ACC112 (cell line): ENCODE data around the gene AQP10.
"Not testable (repeated sequence)": the region's sequence is repeated elsewhere in the genome, so short reads cannot be mapped to it uniquely, and the experiment has no call there.

Source experiments
- H2AFZ ChIP-seq: fragments of 200-600 bp; sonication (generic); one replicate; pipeline ENCODE4 v1.6.0; 2017; ENCODE audit warnings: antibody characterized with exemption, low read length; ENCODE audit not compliant: unreplicated experiment
- H3K27ac ChIP-seq: fragments of 200-600 bp; sonication (generic); 2 replicates; pipeline ENCODE4 v1.5.1; 2014; ENCODE audit warnings: low read depth, mild to moderate bottlenecking, antibody characterized with exemption, low read length, moderate library complexity
- H3K27me3 ChIP-seq: fragments of 200-600 bp; sonication (generic); 2 replicates; pipeline ENCODE4 v1.6.1; 2014; ENCODE audit warnings: mild to moderate bottlenecking, antibody characterized with exemption, low read length, moderate library complexity, mixed read lengths; ENCODE audit not compliant: insufficient read depth
- H3K36me3 ChIP-seq: fragments of 200-600 bp; sonication (generic); 2 replicates; pipeline ENCODE4 v1.6.1; 2016; ENCODE audit warnings: mild to moderate bottlenecking, antibody characterized with exemption, low read length, moderate library complexity, mixed read lengths; ENCODE audit not compliant: insufficient read depth
- H3K4me1 ChIP-seq: fragments of 200-600 bp; sonication (generic); one replicate; pipeline ENCODE4 v1.6.1; 2016; ENCODE audit warnings: low read length, mixed read lengths; ENCODE audit not compliant: insufficient read depth, unreplicated experiment, control insufficient read depth
- H3K4me3 ChIP-seq: fragments of 200-600 bp; sonication (generic); 2 replicates; pipeline ENCODE4 v1.5.1; 2014; ENCODE audit warnings: mild to moderate bottlenecking, low read depth, low read length
- H3K79me2 ChIP-seq: fragments of 200-600 bp; sonication (generic); one replicate; pipeline ENCODE4 v1.6.0; 2016; ENCODE audit warnings: low read length; ENCODE audit not compliant: control insufficient read depth, unreplicated experiment, insufficient read depth

The AQP10 gene

DNA sequence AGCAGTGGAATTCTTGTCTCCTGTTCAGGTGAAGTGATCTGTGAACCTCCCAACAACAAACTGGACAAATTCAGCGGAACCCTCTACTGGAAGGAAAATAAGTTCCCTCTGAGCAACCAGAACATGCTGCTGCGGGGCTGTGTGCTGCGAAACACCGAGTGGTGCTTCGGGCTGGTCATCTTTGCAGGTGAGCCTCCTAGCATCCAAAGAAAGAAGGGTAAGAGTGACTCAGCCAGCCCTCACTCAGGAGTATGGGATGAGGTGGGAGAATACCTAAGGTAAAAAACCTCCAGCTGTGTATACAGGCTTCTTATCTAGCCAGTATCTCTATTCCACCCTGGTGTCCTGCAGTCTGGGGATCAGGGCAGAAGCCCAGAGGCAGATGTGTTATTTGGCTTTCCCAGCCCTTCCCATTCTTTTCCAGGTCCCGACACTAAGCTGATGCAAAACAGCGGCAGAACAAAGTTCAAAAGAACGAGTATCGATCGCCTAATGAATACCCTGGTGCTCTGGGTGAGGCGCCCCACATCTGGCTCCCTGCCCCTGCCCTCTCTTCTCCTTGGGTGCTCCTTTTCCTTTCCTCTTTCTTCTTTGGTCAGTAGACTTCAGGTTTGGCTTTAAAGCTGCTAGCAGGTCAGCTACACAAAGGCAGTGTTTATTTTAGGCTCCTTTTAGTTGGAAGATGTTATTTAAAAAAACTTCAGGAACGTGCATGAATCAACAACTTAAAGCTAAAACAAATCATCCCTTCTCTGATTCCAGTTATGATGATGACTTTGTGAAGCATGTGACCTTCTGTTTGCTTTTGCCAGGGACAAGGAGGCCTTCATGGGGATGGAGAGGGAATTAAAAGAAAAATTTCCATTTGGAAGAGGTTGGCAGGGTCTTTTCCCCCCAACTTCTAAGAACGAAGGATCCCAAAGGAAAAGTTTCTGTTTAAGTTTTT is 13.5 kb downstream of the AQP10 start:
- no peaks in the 10 kb centered on the region for H3K27me3 ChIP-seq
- peaks cover 7% of the 10 kb centered on the region for H3K79me2 ChIP-seq
- H3K36me3 ChIP-seq: peaks cover 28% of the 10 kb centered on the region
- H2AFZ ChIP-seq: no peak overlapping the region
- H3K4me3 ChIP-seq: no peak overlapping the region
- peak overlapping the region; percentile 68 for H3K27ac ChIP-seq
- H3K4me1 ChIP-seq: peaks cover 11% of the 10 kb centered on the region

DNA sequence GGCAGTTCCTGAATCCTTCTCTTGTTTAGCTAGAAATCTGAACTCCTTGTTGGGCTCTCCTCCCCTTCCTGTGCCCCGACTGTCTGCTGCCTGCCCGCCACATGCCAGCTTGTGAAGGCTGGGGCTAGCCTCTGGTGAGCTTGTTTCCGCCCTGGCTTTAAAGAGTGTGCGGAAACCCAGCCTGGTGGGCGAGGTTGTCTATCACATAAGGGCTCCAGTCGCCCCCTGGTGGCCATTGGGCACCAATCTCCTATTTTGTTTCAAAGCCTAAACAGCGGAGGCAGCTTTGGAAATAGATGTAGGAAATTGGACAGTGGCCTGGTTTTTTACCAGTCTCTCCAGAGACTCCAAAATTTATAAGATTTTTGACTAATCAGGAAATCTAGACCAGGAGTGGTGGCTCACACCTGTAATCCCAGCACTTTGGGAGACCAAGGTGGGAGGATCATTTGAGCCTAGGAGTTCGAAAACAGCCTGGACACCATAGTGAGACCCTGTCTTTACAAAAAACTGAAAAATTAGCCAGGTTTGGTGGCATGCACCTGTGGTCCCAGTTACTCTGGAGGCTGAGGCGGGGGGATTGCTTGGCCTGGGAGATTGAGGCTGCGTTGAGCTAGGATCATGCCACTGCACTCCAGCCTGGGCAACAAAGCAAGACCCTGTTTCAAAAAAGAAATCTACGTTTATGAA is 14.3 kb downstream of the AQP10 start:
- Histone ChIP-seq H3K4me3 (no peak overlapping the region), H3K4me1 (peaks cover 11% of the 10 kb centered on the region), H3K36me3 (peaks cover 28% of the 10 kb centered on the region), H3K27me3 (no peaks in the 10 kb centered on the region), H3K27ac (peak overlapping the region; percentile 68), H3K79me2 (no peaks in the 10 kb centered on the region), H2AFZ (no peak overlapping the region)

DNA sequence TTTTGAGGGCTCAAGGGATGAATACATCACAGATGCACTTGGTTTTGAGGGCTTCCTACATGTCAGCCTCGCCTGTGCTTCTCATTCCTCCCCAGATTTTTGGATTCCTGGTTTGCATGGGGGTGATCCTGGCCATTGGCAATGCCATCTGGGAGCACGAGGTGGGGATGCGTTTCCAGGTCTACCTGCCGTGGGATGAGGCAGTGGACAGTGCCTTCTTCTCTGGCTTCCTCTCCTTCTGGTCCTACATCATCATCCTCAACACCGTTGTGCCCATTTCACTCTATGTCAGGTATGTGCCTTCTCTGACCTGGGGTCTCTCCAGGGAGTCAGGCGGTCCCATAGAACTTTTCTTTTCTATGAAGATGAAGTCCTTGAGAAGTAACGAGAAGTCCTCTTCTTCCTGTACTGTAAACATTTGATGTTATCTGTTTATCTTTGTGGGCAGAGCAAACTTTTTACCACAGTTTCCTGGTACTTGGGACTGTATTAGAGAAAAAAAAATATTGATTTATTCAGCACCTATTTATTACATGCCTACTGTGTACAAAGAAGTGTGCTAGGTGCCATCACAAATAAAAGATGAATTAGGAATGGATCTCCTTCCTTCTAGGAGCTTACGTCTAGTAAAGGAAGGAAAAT is 16.5 kb downstream of the AQP10 start:
- H3K27me3 ChIP-seq: no peaks in the 10 kb centered on the region
- peaks cover 21% of the 10 kb centered on the region for H3K36me3 ChIP-seq
- H3K27ac ChIP-seq: no peak overlapping the region
- no peak overlapping the region for H2AFZ ChIP-seq
- no peak overlapping the region for H3K4me3 ChIP-seq
- no peaks in the 10 kb centered on the region for H3K79me2 ChIP-seq
- peaks cover 11% of the 10 kb centered on the region for H3K4me1 ChIP-seq

DNA sequence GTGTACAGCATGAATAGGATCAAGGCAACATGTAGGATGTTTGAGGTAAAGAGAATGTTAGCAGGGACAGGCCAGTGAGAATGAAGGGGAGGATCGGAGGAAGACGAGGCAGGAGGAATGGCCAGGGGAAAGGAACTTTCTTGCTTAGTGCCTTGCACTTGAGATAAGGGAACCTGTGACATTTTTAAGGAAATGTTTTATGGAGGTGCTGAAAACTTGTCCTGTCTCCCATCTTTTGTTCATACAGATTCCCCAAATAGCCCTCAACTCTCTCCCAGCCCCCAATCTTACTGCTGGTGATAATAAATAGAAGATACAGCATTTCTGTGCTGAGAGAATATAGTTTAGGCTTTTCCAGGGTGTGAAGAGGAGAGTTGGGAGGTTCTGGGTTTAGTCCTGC is 18.0 kb downstream of the AQP10 start:
- H3K27me3 ChIP-seq: no peaks in the 10 kb centered on the region
- H3K36me3 ChIP-seq: peaks cover 24% of the 10 kb centered on the region
- no peaks in the 10 kb centered on the region for H3K79me2 ChIP-seq
- H2AFZ ChIP-seq: no peak overlapping the region
- H3K4me1 ChIP-seq: peaks cover 11% of the 10 kb centered on the region
- H3K27ac ChIP-seq: no peak overlapping the region
- no peak overlapping the region for H3K4me3 ChIP-seq

DNA sequence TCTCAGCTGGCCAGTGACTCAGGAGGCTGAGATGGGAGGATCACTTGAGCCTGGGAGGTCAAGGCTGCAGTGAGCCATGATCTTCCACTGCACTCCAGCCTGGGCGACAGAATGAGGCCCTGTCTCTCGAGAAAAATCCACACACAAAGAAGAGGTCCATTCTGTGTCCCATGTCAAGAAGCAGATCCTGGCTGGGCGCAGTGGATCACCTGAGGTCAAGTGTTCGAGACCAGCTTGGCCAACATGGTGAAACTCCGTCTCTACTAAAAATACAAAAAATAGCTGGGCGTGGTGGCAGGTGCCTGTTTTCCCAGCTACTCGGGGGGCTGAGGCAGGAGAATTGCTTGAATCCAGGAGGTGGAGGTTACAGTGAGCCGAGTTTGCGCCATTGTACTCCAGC is 20.5 kb downstream of the AQP10 start:
- not testable (repeated sequence) for H2AFZ ChIP-seq, H3K4me3 ChIP-seq, H3K27ac ChIP-seq, H3K27me3 ChIP-seq, H3K4me1 ChIP-seq, H3K79me2 ChIP-seq
- peaks cover 41% of the 10 kb centered on the region for H3K36me3 ChIP-seq

DNA sequence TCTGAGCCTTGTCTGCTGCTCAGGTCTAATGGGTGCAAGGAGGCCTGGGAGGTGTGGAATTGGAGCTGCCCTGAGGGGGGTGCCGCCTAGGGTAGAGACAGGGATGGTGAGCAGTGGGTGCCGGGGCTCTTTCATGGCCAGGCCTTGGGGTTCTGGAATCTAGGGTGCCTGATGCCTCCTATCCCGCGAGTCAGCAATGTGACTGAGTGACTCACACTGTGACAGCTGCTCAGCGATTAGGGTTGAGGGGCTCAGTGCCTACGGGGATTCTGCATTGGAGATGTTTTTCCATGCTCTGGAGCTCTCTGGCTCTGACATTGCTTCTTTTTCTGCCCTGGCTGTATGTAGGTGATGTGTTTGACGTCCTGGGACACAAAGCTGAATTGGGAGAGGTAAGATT is 21.2 kb downstream of the AQP10 start:
- Histone ChIP-seq H3K27ac (no peak overlapping the region), H3K36me3 (peaks cover 42% of the 10 kb centered on the region), H2AFZ (no peak overlapping the region), H3K4me1 (peaks cover 7% of the 10 kb centered on the region), H3K79me2 (no peaks in the 10 kb centered on the region), H3K4me3 (no peak overlapping the region), H3K27me3 (no peaks in the 10 kb centered on the region)

DNA sequence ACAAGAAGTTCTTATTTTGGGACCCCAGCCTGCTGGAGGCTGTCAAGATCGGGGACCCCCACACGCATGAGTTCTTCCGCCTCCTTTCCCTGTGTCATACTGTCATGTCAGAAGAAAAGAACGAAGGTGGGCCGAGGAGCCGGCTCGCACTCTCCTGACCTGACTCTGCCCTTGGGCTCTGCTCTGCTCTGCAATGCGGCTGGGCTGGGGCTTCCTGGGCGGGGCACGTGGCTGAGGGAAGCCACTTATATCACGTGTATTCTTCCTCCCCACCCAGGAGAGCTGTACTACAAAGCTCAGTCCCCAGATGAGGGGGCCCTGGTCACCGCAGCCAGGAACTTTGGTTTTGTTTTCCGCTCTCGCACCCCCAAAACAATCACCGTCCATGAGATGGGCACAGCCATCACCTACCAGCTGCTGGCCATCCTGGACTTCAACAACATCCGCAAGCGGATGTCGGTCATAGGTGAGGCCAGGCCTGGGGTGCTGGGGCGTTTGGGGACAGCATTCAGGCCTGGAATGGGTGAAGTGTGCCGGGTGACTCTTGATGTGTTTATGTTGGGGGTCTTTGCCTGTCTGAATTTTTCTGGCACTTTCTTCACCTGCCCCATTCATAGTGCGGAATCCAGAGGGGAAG is 22.1 kb downstream of the AQP10 start:
- Histone ChIP-seq H3K79me2 (no peaks in the 10 kb centered on the region), H3K4me3 (no peak overlapping the region), H3K36me3 (peaks cover 35% of the 10 kb centered on the region), H3K27me3 (no peaks in the 10 kb centered on the region), H3K4me1 (peaks cover 12% of the 10 kb centered on the region), H2AFZ (no peak overlapping the region), H3K27ac (no peak overlapping the region)

DNA sequence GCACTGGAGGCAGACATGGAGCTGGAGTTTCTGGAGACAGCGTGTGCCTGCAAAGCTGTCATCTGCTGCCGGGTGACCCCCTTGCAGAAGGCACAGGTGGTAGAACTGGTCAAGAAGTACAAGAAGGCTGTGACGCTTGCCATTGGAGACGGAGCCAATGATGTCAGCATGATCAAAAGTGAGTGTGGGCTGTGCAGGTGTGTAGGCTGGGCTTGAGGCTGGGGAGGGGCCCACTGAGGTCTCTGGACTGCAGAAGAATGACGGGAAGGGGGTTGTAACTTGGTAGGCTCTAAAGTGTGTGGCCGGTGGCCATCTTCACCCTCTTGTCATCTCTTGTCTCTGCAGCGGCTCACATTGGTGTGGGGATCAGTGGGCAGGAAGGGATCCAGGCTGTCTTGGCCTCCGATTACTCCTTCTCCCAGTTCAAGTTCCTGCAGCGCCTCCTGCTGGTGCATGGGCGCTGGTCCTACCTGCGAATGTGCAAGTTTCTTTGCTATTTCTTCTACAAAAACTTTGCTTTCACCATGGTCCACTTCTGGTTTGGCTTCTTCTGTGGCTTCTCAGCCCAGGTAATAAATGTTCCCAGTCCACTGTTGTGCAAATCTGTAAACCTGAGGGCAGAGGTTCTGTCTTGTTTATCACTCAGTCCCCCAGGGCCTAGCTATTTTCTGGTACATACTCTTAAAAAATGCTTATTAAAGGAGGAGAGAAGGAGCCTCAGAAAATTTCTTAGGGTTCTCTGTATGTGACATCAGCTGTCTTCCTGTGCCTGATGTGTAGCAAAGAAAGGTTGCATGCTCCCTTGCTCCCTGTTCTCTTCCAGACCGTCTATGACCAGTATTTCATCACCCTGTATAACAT is 24.3 kb downstream of the AQP10 start:
- Histone ChIP-seq H3K4me1 (peaks cover 15% of the 10 kb centered on the region), H2AFZ (no peak overlapping the region), H3K27ac (no peak overlapping the region), H3K4me3 (no peak overlapping the region), H3K27me3 (no peaks in the 10 kb centered on the region), H3K79me2 (no peaks in the 10 kb centered on the region), H3K36me3 (peaks cover 34% of the 10 kb centered on the region; the same call in 1 of the 2 replicates)

DNA sequence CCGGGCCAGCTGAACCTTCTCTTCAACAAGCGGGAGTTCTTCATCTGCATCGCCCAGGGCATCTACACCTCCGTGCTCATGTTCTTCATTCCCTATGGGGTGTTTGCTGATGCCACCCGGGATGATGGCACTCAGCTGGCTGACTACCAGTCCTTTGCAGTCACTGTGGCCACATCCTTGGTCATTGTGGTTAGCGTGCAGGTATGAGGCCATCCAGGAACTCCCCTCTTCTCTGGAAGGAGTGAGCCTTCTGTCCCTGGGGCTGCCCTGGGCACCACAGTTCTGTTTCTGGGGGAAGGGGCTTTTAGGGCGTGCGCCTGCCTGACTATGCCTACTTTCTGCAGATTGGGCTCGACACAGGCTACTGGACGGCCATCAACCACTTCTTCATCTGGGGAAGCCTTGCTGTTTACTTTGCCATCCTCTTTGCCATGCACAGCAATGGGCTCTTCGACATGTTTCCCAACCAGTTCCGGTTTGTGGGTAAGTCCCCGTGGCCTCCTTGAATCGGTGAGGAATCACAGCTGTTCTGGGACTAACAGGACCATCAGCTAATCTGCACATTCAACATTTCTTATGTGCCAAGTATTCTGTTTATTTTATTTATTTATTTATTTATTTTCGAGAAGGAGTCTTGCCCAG is 25.5 kb downstream of the AQP10 start:
- no peak overlapping the region for H3K27ac ChIP-seq
- peaks cover 31% of the 10 kb centered on the region; the same call in 1 of the 2 replicates for H3K36me3 ChIP-seq

More for the DNA sequence above, 25.5 kb downstream of the AQP10 start:
- H3K27me3 ChIP-seq: no peaks in the 10 kb centered on the region
- no peak overlapping the region for H3K4me3 ChIP-seq
- no peak overlapping the region for H2AFZ ChIP-seq
- H3K4me1 ChIP-seq: peaks cover 15% of the 10 kb centered on the region
- no peaks in the 10 kb centered on the region for H3K79me2 ChIP-seq
